Neural crest cell (in vitro differentiated cells): Measurements from ENCODE around the gene RPTOR. TPM values are rescaled to one million over a fixed set of nuclear protein-coding genes. Genes with fewer than 3 reads are reported as not detected.

ENCODE experiments used
- DNase-seq: peaks from one replicate; pipeline ENCODE4 v3.0.0; 2021; ENCODE audit warnings: low read depth, mixed read lengths, low spot score
- H3K27ac Mint-ChIP-seq: one replicate; pipeline ENCODE4 v1.8.0; 2021; ENCODE audit warnings: mild to moderate bottlenecking, mixed read lengths; ENCODE audit not compliant: unreplicated experiment
- H3K27me3 Mint-ChIP-seq: 2 replicates; pipeline ENCODE4 v1.8.0; 2021; ENCODE audit warnings: low read depth, mild to moderate bottlenecking, mixed read lengths
- H3K36me3 Mint-ChIP-seq: 2 replicates; pipeline ENCODE4 v1.8.0; 2021; ENCODE audit warnings: low read depth, mild to moderate bottlenecking, mixed read lengths
- H3K4me1 Mint-ChIP-seq: 2 replicates; pipeline ENCODE4 v1.8.0; 2021; ENCODE audit warnings: mixed read lengths
- H3K4me3 Mint-ChIP-seq: one replicate; pipeline ENCODE4 v1.8.0; 2021; ENCODE audit warnings: mild to moderate bottlenecking, mixed read lengths
- H3K9me3 Mint-ChIP-seq: 2 replicates; pipeline ENCODE4 v1.8.0; 2021; ENCODE audit warnings: mixed read lengths
- total RNA-seq: library from RNA; stranded (reverse); gene quantifications from 2 replicates; pipeline ENCODE4 v1.2.1, GENCODE V29; 2021
- TF ChIP-seq, protein P1 (sequence below): fragments of 200-600 bp; sonication (generic); conservative IDR thresholded peaks from 2 replicates; pipeline ENCODE4 v1.5.0; 2021; ENCODE audit warnings: antibody characterized with exemption, mild to moderate bottlenecking

Gene RPTOR
- total RNA-seq, 1 donor from 2014 or later: 41.1 TPM

DNA sequence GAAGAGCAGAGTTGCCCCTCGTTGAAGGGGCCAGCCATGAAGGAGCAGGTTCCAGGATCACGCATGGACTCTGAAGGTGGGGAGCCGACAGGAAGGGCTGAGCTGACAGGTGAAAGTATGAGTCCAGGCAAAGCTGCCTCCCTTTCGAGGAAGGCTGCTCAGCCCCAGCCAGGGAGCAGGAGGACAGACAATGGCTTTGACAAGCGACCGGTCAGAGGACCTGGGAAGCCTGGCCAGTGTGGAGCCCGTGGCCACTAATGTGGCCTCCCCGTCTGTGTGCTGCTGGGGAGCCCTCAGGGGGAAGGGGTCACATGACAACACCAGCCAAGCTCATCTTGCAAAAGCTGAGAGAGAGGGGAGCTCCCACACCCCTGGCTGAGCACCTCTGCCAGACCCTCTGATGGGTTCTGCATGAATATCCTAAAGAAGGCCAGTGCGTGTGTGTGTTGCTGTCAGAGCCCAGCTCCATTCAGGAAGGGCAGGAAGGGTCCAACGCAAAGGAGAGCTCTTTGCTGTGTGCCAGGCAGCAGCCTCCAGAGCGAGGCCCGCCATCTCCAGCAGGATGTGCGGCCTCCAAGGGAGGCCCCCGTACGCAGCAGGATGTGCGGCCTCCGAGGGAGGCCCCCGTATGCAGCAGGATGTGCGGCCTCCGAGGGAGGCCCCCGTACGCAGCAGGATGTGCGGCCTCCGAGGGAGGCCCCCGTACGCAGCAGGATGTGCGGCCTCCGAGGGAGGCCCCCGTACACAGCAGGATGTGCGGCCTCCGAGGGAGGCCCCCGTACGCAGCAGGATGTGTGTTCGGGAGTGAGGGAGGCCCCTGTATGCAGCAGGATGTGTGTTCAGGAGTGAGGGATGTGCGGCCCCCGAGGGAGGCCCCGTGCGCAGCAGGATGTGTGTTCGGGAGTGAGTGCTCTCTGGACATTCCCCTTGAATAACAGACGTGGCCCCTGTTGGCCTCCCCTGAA lies 344.9 kb downstream of the RPTOR start:
- Mint-ChIP-seq H3K27me3 (no peaks in the 10 kb centered on the region), H3K9me3 (no peaks in the 10 kb centered on the region), H3K4me1 (peaks cover 6% of the 10 kb centered on the region), H3K27ac (no peak overlapping the region), H3K36me3 (no peaks in the 10 kb centered on the region), H3K4me3 (no peak overlapping the region)
- TF ChIP-seq, protein P1, sequence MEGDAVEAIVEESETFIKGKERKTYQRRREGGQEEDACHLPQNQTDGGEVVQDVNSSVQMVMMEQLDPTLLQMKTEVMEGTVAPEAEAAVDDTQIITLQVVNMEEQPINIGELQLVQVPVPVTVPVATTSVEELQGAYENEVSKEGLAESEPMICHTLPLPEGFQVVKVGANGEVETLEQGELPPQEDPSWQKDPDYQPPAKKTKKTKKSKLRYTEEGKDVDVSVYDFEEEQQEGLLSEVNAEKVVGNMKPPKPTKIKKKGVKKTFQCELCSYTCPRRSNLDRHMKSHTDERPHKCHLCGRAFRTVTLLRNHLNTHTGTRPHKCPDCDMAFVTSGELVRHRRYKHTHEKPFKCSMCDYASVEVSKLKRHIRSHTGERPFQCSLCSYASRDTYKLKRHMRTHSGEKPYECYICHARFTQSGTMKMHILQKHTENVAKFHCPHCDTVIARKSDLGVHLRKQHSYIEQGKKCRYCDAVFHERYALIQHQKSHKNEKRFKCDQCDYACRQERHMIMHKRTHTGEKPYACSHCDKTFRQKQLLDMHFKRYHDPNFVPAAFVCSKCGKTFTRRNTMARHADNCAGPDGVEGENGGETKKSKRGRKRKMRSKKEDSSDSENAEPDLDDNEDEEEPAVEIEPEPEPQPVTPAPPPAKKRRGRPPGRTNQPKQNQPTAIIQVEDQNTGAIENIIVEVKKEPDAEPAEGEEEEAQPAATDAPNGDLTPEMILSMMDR: no peak
- DNase-seq: no peak

DNA sequence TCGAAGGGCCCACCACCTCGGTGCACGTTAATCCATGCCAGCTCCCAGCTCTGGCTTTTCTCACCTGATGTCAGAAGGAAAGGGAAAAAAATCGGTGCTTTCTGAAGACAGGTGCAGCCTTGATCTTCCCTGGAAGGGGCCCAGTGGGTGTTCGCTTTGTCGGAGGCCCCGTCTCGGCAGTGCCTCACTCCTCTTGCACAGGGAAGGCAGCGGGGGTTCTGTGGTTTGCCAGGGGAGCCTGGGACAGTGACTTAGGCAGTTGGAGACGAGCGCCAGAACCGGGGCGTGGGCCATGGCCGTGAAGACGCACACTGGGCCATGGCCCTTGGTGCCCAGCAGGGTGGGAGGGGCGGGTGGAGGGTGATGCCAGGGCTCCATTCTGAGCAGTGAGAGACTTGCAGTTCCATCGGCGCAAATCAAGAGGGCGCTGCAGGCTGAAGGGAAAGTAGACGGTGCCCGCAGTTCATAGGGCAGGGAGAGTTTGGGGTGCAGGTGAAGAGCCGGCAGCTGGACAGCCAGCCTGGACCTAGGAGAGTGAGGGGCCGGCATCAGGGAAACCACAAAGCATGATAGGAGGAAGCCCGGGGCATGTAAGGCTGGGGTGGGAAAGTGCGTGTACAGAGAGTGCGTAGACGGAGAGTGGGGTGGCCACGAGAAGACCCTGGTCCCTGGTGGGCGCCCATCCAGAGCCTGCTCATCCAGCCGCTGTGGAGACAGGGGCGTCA lies 345.7 kb downstream of the RPTOR start:
- H3K27me3 Mint-ChIP-seq: no peaks in the 10 kb centered on the region
- H3K36me3 Mint-ChIP-seq: no peaks in the 10 kb centered on the region
- no peaks in the 10 kb centered on the region for H3K9me3 Mint-ChIP-seq
- TF ChIP-seq, protein P1: no peak
- H3K4me3 Mint-ChIP-seq: no peak overlapping the region
- no peak for DNase-seq
- H3K4me1 Mint-ChIP-seq: peaks cover 6% of the 10 kb centered on the region
- H3K27ac Mint-ChIP-seq: no peak overlapping the region

DNA sequence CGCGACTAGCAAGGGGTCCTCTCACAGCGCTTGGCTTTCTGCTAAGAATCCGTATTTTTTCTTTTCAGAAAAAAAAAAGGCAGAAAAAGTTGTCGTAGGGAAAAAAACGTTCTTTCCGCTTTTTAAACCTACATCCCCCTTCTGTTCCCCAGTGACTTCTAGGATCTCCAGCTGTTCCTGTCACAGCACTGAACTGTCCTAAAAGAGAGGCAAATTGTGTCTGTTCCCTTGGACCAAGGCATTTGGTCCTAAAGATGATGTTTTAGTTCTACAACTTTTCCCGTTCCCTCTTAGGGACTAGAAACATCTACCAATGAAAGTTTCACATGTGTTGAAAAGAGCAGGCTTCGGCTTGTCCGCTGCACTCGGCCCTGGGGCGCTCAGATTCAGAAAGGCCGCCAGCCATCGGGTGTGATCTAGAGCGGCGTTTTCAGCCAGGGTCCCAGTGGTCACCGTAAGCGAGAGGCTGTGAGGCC lies 346.3 kb downstream of the RPTOR start:
- TF ChIP-seq, protein P1: no peak

DNA sequence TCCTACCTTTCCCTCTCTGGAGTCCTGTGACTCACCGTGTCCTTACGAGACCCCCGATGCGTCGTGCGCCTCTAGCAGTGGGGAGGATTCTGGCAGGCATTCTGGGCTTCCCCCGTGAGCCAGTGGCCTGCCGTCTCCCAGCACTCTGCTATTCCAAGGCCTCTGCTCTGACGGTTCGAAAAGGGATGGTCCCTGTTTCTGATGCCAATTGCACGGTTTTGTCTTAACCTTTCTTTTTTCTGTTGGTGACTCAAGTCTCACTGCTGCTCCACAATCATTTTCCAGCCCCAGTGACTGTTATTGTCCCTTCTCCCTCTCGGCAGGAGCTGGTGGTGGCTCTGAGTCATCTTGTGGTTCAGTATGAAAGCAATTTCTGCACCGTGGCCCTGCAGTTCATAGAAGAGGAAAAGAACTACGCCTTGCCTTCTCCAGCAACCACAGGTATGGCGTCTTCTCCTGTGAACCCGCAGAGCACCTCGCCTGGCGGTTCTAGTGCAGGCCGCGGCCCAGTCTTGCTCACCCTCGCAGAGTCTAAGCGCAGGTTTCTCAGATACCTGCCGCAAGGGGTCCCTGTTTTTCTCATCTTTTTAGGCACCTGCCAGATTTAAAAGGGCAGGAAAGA lies 346.9 kb downstream of the RPTOR start:
- no peak overlapping the region for H3K4me3 Mint-ChIP-seq
- no peaks in the 10 kb centered on the region for H3K36me3 Mint-ChIP-seq
- H3K9me3 Mint-ChIP-seq: no peaks in the 10 kb centered on the region
- no peak for DNase-seq
- H3K27me3 Mint-ChIP-seq: no peaks in the 10 kb centered on the region
- TF ChIP-seq, protein P1: no peak
- peaks cover 6% of the 10 kb centered on the region for H3K4me1 Mint-ChIP-seq
- peak overlapping the region; percentile 57 for H3K27ac Mint-ChIP-seq

More for the DNA sequence above, 346.3 kb downstream of the RPTOR start:
- DNase-seq: no peak
- H3K27me3 Mint-ChIP-seq: no peaks in the 10 kb centered on the region
- H3K4me3 Mint-ChIP-seq: no peak overlapping the region
- H3K4me1 Mint-ChIP-seq: peaks cover 6% of the 10 kb centered on the region
- H3K27ac Mint-ChIP-seq: no peak overlapping the region
- H3K36me3 Mint-ChIP-seq: no peaks in the 10 kb centered on the region
- no peaks in the 10 kb centered on the region for H3K9me3 Mint-ChIP-seq
